RPMI8226 (cell line): ENCODE results near the gene MATK.

Source experiments
- DNase-seq: peaks from one replicate; pipeline ENCODE4 v3.0.0-alpha.2; 2015

Gene MATK

GRCh38 chr19:3785451-3785937 is 687 bp downstream of the MATK start:
- DNase-seq: no peak

GRCh38 chr19:3784607-3785450 is 1.4 kb downstream of the MATK start:
- DNase-seq: no peak

GRCh38 chr19:3783660-3784584 is 2.3 kb downstream of the MATK start:
- DNase-seq: peak; percentile 35

- DNase-seq: no peak
Measured at GRCh38 chr19:3782903-3783302, 3.3 kb downstream of the MATK start.

- DNase-seq: no peak
Measured at GRCh38 chr19:3782330-3782729, 3.9 kb downstream of the MATK start.

- no peak for DNase-seq
Measured at GRCh38 chr19:3781603-3782002, 4.6 kb downstream of the MATK start.

- no peak for DNase-seq
Measured at GRCh38 chr19:3780786-3781304, 5.3 kb downstream of the MATK start.

- DNase-seq: no peak
Measured at GRCh38 chr19:3778899-3779723, 7.1 kb downstream of the MATK start.

- no peak for DNase-seq
Measured at GRCh38 chr19:3778104-3778867, 7.9 kb downstream of the MATK start.

- DNase-seq: no peak
Measured at GRCh38 chr19:3776479-3777040, 9.6 kb downstream of the MATK start.

- no peak for DNase-seq
Measured at GRCh38 chr19:3775831-3776230, 10.3 kb downstream of the MATK start.

- DNase-seq: no peak
Measured at GRCh38 chr19:3775374-3775711, 10.8 kb downstream of the MATK start.

GRCh38 chr19:3774621-3775373 is 11.4 kb downstream of the MATK start:
- no peak for DNase-seq

- DNase-seq: no peak
Measured at GRCh38 chr19:3773814-3774515, 12.2 kb downstream of the MATK start.

- DNase-seq: no peak
Measured at GRCh38 chr19:3771906-3772455, 14.2 kb downstream of the MATK start, which contains the start of gene RAX2. RAX2 (minus strand) TSS chr19:3772228; CDS start chr19:3771742, 486 bp downstream.

- no peak for DNase-seq
Measured at GRCh38 chr19:3771000-3771905, 14.9 kb downstream of the MATK start.

- no peak for DNase-seq
Measured at GRCh38 chr19:3770136-3770999, 15.8 kb downstream of the MATK start.
